DND-41 (cell line): ENCODE data around the gene FIG4.

Experiments used
- CTCF ChIP-seq: IDR thresholded peaks from 2 replicates; pipeline ENCODE4 v1.5.1; 2012; ENCODE audit warnings: borderline replicate concordance, low read length, moderate library complexity, mild to moderate bottlenecking; ENCODE audit not compliant: poor library complexity, severe bottlenecking; ENCODE audit errors: extremely low read depth
- EZH2 ChIP-seq: IDR thresholded peaks from 3 replicates; pipeline ENCODE4 v1.6.1; 2012; ENCODE audit warnings: borderline replicate concordance, low read depth, mild to moderate bottlenecking, moderate library complexity, low read length, inconsistent platforms; ENCODE audit not compliant: severe bottlenecking

GRCh38 chr6:109690373-109690736 is 741 bp upstream of the FIG4 start:
- no peak for TF ChIP-seq CTCF
- no peak for TF ChIP-seq EZH2
